CD14-positive monocyte (primary cell): Measurements from ENCODE around the gene ATP11A. TPM values are rescaled to one million over a fixed set of nuclear protein-coding genes. Genes with fewer than 3 reads are reported as not detected.
A peak's percentile ranks its signal among the peaks of the same experiment; 100 is the strongest.

Experiments
- DNase-seq, 3 donors: peaks; one replicate each; pipeline ENCODE4 v3.0.0-alpha.2; 2011 to 2022
- H2AFZ ChIP-seq: 2 replicates; pipeline ENCODE4 v1.6.0; 2012; ENCODE audit warnings: mild to moderate bottlenecking, low read depth, low read length, inconsistent platforms; ENCODE audit not compliant: insufficient read depth, poor library complexity, severe bottlenecking
- H3K27ac ChIP-seq, 2 donors: 1 replicate in 1 of 2; 2 replicates in 1 of 2; pipeline ENCODE4 v1.5.1; 2012 to 2013; ENCODE audit warnings: low read length in 2 of 2, control low read depth in 1 of 2, inconsistent platforms in 1 of 2, low read depth in 1 of 2, mild to moderate bottlenecking in 1 of 2
- H3K27me3 ChIP-seq, 2 donors: one replicate each; pipeline versions ENCODE4 v1.6.0 to v1.6.1; 2011 to 2013; ENCODE audit warnings: low read length in 2 of 2; ENCODE audit not compliant: control insufficient read depth in 2 of 2, insufficient read depth in 2 of 2
- H3K36me3 ChIP-seq, 2 donors: replicated peaks in 1 of 2; 1 replicate in 1 of 2; 2 replicates in 1 of 2; pipeline versions ENCODE4 v1.5.1 to v1.6.1; 2012 to 2013; ENCODE audit warnings: low read length in 2 of 2, control low read depth in 1 of 2, inconsistent platforms in 1 of 2, mild to moderate bottlenecking in 1 of 2; ENCODE audit not compliant: insufficient read depth in 2 of 2, control insufficient read depth in 1 of 2
- H3K4me1 ChIP-seq, 2 donors: 1 replicate in 1 of 2; 2 replicates in 1 of 2; pipeline versions ENCODE4 v1.5.1 to v1.6.1; 2012 to 2013; ENCODE audit warnings: low read length in 2 of 2, control low read depth in 1 of 2, inconsistent platforms in 1 of 2, mild to moderate bottlenecking in 1 of 2, moderate library complexity in 1 of 2; ENCODE audit not compliant: insufficient read depth in 2 of 2, control insufficient read depth in 1 of 2
- H3K4me2 ChIP-seq: replicated peaks from 2 replicates; pipeline ENCODE3; 2012; ENCODE audit warnings: low read length, moderate library complexity, mild to moderate bottlenecking; ENCODE audit not compliant: poor library complexity, severe bottlenecking; ENCODE audit errors: extremely low read depth
- H3K4me3 ChIP-seq, 3 experiments: fragments of 200-600 bp in 1 of 3; sonication (generic) in 1 of 3; replicated peaks in 1 of 3; 1 replicate in 2 of 3; 2 replicates in 1 of 3; pipeline ENCODE4 v1.5.1; 2011 to 2013; ENCODE audit warnings: low read length in 3 of 3, mild to moderate bottlenecking in 3 of 3, control low read depth in 2 of 3, low read depth in 2 of 3, inconsistent platforms in 1 of 3, moderate library complexity in 1 of 3
- H3K79me2 ChIP-seq: 2 replicates; pipeline ENCODE4 v1.6.0; 2012; ENCODE audit warnings: mild to moderate bottlenecking, control low read depth, inconsistent platforms, low read length, moderate library complexity; ENCODE audit not compliant: insufficient read depth
- H3K9ac ChIP-seq: 2 replicates; pipeline ENCODE4 v1.6.0; 2017; ENCODE audit warnings: low read length, mild to moderate bottlenecking; ENCODE audit not compliant: insufficient read depth, poor library complexity, severe bottlenecking
- H3K9me3 ChIP-seq, 2 donors: replicated peaks in 1 of 2; 1 replicate in 1 of 2; 2 replicates in 1 of 2; pipeline versions ENCODE4 v1.5.1 to v1.6.1; 2012 to 2013; ENCODE audit warnings: low read length in 2 of 2, control low read depth in 1 of 2; ENCODE audit not compliant: control insufficient read depth in 1 of 2, insufficient read depth in 1 of 2
- H4K20me1 ChIP-seq: 2 replicates; pipeline ENCODE4 v1.6.0; 2012; ENCODE audit warnings: mild to moderate bottlenecking, low read length, control low read depth, moderate library complexity; ENCODE audit not compliant: insufficient read depth
- H3K27ac Mint-ChIP-seq, 7 donors: one replicate each; pipeline ENCODE4 v1.8.0; 2020; ENCODE audit warnings: mild to moderate bottlenecking in 7 of 7, mixed read lengths in 7 of 7, moderate library complexity in 6 of 7, inconsistent platforms in 2 of 7
- H3K27me3 Mint-ChIP-seq, 3 donors: one replicate each; pipeline ENCODE4 v1.8.0; 2021 to 2022; ENCODE audit warnings: low read depth in 3 of 3, mild to moderate bottlenecking in 3 of 3, mixed read lengths in 3 of 3, moderate library complexity in 3 of 3, inconsistent platforms in 1 of 3
- H3K36me3 Mint-ChIP-seq, 2 donors: one replicate each; pipeline ENCODE4 v1.8.0; 2020; ENCODE audit warnings: mixed read lengths in 2 of 2, inconsistent platforms in 1 of 2, mild to moderate bottlenecking in 1 of 2
- H3K4me1 Mint-ChIP-seq: one replicate; pipeline ENCODE4 v1.8.0; 2020; ENCODE audit warnings: mild to moderate bottlenecking, mixed read lengths
- H3K4me3 Mint-ChIP-seq, 2 donors: one replicate each; pipeline ENCODE4 v1.8.0; 2020; ENCODE audit warnings: mild to moderate bottlenecking in 2 of 2, mixed read lengths in 2 of 2, moderate library complexity in 1 of 2
- H3K9me3 Mint-ChIP-seq, 7 donors: one replicate each; pipeline ENCODE4 v1.8.0; 2020 to 2022; ENCODE audit warnings: mixed read lengths in 7 of 7, mild to moderate bottlenecking in 6 of 7, moderate library complexity in 6 of 7, inconsistent platforms in 2 of 7
- WGBS: methylation state at CpG from one replicate; pipeline ENCODE4 v1.1.5; 2013; ENCODE audit warnings: missing lambda C conversion rate; ENCODE audit not compliant: insufficient coverage; 5-methylcytosine and 5-hydroxymethylcytosine counted together
- intact Hi-C, 2 donors: fragments of 100-400 bp; cut with micrococcal nuclease; formaldehyde crosslinking; loops; one replicate each; pipeline versions ENCODE4 v1.15.0 to v1.15.1; 2023
- polyA plus RNA-seq, 3 donors: library from polyadenylated mRNA; depleted of rRNA in 1 of 3; unstranded in 2 of 3; stranded (reverse) in 1 of 3; fragments of 300-500 nt in 2 of 3; fragments of >200 nt in 1 of 3; fragmentation: Illumina TruSeq in 2 of 3; gene quantifications; 1 replicate in 2 of 3; 2 replicates in 1 of 3; pipeline ENCODE4 v1.2.3, GENCODE V29; 2012 to 2021
- TF ChIP-seq, protein P1 (sequence below): fragments of 200-600 bp; IDR thresholded peaks from one replicate; pipeline ENCODE4 v1.8.0; 2022; ENCODE audit warnings: antibody characterized with exemption, mild to moderate bottlenecking

Gene ATP11A
- polyA plus RNA-seq, 3 donors = 7.2 to 45.4 (median 7.6) TPM

DNA sequence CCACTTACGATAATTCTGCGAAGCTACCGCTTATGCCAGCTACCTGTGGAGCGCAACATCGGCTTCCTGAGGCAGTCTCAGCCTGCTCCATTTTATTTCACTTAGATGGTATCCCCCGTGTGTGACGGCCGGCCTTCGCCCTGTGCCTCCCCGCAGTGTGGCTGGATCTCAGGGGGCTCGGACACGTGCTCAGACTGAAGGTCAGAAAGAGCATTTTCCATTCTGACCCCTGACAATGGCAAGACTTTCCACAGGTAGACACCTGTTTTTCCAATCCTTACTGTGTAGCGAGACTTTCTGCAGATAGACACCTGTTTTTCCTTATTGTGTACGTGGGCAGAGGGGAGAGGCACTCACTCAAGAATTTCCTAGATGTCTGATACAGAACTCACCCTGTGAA, 52.7 kb downstream of the ATP11A start:
- Histone ChIP-seq H3K9ac (no peak overlapping the region), H3K9me3 (no peaks in the 10 kb centered on the region), H3K36me3 (peaks cover 0 to 2% of the 10 kb centered on the region in 2 donors), H2AFZ (no peak overlapping the region), H3K27ac (no peak overlapping the region), H3K4me3 (no peak overlapping the region), H3K4me1 (peaks cover 0 to 4% of the 10 kb centered on the region in 2 donors), H3K27me3 (no peaks in the 10 kb centered on the region), H3K79me2 (peaks cover 95% of the 10 kb centered on the region), H3K4me2 (no peak overlapping the region), H4K20me1 (peaks cover 100% of the 10 kb centered on the region)
- no peak for DNase-seq
- H3K36me3 Mint-ChIP-seq = peaks cover 6 to 14% of the 10 kb centered on the region in 2 donors
- no peak overlapping the region for H3K4me3 Mint-ChIP-seq
- intact Hi-C loops = no loop called here
- H3K27me3 Mint-ChIP-seq = peaks cover 0 to 2% (median 1%) of the 10 kb centered on the region in 3 donors
- peaks cover 39% of the 10 kb centered on the region for H3K4me1 Mint-ChIP-seq
- over 99% methylated on average over 14 of the region's 14 CpGs for WGBS
- H3K9me3 Mint-ChIP-seq = no peaks in the 10 kb centered on the region
- peak overlapping the region in 1 of 7 donors; percentile 3 for H3K27ac Mint-ChIP-seq
- TF ChIP-seq, protein P1, sequence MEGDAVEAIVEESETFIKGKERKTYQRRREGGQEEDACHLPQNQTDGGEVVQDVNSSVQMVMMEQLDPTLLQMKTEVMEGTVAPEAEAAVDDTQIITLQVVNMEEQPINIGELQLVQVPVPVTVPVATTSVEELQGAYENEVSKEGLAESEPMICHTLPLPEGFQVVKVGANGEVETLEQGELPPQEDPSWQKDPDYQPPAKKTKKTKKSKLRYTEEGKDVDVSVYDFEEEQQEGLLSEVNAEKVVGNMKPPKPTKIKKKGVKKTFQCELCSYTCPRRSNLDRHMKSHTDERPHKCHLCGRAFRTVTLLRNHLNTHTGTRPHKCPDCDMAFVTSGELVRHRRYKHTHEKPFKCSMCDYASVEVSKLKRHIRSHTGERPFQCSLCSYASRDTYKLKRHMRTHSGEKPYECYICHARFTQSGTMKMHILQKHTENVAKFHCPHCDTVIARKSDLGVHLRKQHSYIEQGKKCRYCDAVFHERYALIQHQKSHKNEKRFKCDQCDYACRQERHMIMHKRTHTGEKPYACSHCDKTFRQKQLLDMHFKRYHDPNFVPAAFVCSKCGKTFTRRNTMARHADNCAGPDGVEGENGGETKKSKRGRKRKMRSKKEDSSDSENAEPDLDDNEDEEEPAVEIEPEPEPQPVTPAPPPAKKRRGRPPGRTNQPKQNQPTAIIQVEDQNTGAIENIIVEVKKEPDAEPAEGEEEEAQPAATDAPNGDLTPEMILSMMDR = no peak

- Histone ChIP-seq H3K4me3 (no peak overlapping the region), H3K4me2 (no peak overlapping the region), H3K27ac (no peak overlapping the region), H3K79me2 (peaks cover 95% of the 10 kb centered on the region), H3K27me3 (no peaks in the 10 kb centered on the region), H3K4me1 (peaks cover 0 to 4% of the 10 kb centered on the region in 2 donors), H3K9ac (no peak overlapping the region), H3K9me3 (no peaks in the 10 kb centered on the region), H3K36me3 (peaks cover 0 to 2% of the 10 kb centered on the region in 2 donors), H4K20me1 (peaks cover 100% of the 10 kb centered on the region), H2AFZ (no peak overlapping the region)
- Mint-ChIP-seq H3K4me1 (peaks cover 39% of the 10 kb centered on the region), H3K27me3 (peaks cover 0 to 2% (median 1%) of the 10 kb centered on the region in 3 donors), H3K9me3 (no peaks in the 10 kb centered on the region), H3K27ac (peak overlapping the region in 2 of 7 donors; percentile 5 to 61), H3K4me3 (no peak overlapping the region), H3K36me3 (peaks cover 6 to 16% of the 10 kb centered on the region in 2 donors)
- intact Hi-C loops = no loop called here
- WGBS = 87% methylated on average over 11 of the region's 12 CpGs
- DNase-seq = no peak
- TF ChIP-seq, protein P1 = no peak
These were observed 53.8 kb downstream of the ATP11A start for GRCh38 chr13:112743451-112744167.
